A172 (cell line): ENCODE measurements around the gene DPP4. TPM values are rescaled to one million over a fixed set of nuclear protein-coding genes. Genes with fewer than 3 reads are reported as not detected.

Source experiments
- DNase-seq: peaks from one replicate; pipeline ENCODE4 v3.0.0-alpha.2; 2015; ENCODE audit warnings: low spot score
- total RNA-seq: library from RNA; depleted of rRNA; stranded (reverse); fragments of >200 nt; shearing (Covaris generic); gene quantifications from 2 replicates; pipeline ENCODE4 v1.2.3, GENCODE V29; 2014

Gene DPP4
- total RNA-seq, 1 experiment from 2014 or later: 0.03 TPM

DNA sequence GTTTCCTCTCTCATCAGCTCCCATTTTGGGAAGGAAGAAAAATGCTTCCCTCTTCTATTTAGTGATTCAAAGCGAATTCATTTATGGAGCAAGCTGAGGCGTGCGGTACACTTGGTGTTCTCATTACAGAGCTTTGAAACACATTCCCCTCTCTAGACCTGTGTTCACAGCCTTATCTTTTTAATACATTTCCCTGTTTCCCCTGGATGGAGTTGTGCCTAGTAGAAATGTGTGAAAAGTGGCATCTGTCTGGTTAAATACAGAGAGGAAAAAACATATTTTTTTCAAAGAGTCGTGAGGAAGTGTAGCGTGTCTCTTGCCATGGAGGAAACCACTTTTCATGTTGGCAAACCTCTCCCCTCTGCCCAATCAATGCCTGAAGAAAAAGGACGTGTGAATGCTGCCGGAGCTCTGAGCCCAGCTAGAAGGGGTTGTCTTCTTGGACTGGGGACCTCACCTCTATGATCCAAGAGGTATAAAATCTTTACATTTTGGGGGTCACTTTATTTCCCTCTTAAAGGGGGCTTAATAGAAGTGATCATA lies 52.4 kb downstream of the DPP4 start:
- no peak for DNase-seq

DNA sequence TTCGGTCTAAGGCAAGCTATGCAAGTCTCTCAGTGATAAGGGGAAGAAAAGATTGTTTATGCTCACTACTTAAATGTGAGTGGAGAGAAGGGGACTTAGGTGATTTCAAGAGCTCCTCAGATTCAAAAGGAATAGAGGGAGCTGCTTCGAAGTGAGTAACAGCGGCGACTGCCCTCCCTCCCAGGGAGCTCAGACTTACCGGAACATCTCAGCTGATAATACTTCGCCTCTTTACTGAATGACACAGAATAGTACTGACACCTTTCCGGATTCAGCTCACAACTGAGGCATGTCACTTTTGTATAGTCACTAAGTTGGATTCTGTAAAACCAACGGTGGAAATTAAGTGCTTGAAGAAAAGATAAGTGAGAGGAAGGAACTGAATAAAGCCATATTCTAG lies 55.5 kb downstream of the DPP4 start:
- DNase-seq: no peak

DNA sequence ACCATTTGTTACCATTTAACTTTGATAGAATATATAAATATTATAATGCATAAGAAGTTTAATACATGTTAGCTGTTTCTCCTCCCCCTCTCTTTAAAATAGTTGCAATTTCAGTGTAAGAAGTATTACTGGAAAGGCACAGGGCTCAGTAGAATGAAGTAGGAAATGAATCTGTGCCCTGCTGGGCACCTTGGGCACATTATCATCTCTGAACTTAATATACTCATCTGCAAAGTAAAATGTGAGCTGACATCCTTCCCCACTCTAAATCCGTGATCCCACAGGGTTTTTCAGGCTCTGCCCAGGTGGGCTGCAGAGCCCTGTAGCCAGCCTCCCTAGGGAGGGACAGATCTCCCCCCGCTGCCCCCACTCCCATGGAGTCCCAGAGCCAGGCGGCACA lies 56.8 kb downstream of the DPP4 start:
- no peak for DNase-seq

DNA sequence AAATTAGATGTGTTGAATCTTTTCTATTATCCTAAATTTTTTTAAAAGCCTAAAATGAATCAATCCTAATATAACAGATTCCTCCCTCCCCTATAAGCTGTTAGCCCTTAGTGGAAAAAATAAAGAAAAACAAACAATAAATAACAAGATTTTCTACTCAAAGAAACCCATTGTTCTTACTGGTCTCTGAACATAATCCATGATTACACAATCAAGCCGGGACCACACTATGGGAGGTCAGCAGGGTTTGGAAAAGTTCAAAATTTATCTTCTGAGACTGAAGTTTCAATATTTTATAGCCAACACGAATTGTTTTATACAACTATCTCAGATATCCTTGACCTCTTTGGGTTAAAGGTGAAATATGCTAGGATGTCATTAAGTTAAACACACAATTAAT lies 57.9 kb downstream of the DPP4 start:
- DNase-seq: no peak

DNA sequence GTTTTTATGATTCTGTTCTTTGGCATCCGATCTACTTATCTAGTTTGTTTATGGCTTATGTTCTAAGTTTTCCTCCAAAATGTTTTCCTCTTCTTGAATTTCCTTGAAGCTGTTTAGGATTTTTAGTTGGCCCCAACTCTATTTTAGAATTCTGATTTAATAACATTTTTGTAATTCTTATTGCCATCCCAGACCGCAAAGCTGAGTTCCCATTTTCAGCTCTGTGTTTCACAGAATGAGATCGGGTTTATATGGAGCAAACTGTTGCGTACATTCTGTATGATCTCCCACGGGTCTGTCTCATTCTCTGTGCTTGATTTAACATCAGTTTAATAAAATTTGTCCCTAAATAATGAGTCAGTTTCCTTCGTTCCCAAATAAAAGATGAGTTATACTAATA lies 59.3 kb downstream of the DPP4 start:
- DNase-seq: no peak

DNA sequence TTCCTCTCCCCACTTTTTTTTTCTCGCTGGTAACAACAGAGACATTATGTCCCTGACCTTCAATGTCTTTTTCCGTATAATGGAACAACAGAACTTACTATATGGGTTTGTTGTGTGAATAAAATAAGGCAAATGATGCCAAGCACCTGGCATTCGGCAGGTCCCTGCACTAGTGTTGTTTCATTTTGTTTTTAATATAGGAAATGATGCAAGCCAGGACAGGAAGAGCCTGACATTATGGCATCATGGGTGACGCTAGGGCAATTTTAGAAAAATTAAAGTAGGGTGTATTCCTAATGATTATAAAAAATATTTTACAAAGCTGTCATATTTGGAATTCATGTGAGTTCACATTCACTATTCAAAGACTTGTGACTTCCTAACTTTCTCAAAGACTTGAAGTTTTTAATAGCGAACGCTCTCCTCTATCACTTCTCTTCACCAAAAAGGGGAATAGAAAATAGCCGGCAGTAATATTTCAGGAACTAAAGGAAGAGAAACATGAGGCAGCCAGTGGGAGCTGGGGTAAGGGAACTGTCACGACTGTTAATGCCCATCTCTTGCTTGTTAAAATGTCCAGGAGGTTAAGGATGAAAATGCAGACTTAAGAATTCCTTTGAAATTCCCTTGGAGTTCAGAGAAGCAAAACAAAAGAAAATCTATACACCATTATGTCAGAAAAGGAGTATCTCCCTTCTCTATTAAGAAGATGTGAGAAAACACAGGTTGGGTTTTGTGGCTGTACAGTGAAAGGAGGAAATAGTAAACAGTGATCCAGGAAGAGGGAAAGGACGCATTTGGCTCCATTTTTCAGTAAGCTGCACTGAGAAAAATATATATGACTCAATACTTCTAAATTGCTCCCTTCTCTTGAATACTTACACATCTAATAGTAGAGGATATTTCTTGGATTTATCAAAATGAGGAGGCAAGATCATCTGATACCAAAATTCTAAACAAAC lies 60.2 kb downstream of the DPP4 start:
- no peak for DNase-seq

DNA sequence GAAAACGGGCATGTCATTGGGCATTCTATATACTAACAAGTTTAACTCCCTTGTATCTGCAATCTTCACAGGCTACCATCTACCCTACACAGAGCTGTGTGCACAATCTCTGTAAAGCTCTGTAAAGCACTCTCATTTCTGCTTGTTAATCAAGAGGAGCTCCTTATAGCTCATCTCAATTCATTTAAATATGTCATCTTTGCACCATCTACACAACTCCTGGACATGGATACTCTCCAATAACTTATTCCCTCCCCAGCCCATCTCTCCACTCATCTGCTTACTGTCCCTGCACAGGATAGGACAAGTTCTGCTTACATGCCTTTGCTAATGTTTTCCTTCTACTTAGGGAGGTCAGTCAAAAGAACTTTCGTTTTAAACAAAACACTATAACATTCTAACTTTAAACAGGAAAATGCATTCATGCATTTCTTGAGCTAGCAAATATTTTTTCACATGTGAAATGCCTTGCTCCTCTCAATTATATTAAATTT lies 61.4 kb downstream of the DPP4 start:
- no peak for DNase-seq

DNA sequence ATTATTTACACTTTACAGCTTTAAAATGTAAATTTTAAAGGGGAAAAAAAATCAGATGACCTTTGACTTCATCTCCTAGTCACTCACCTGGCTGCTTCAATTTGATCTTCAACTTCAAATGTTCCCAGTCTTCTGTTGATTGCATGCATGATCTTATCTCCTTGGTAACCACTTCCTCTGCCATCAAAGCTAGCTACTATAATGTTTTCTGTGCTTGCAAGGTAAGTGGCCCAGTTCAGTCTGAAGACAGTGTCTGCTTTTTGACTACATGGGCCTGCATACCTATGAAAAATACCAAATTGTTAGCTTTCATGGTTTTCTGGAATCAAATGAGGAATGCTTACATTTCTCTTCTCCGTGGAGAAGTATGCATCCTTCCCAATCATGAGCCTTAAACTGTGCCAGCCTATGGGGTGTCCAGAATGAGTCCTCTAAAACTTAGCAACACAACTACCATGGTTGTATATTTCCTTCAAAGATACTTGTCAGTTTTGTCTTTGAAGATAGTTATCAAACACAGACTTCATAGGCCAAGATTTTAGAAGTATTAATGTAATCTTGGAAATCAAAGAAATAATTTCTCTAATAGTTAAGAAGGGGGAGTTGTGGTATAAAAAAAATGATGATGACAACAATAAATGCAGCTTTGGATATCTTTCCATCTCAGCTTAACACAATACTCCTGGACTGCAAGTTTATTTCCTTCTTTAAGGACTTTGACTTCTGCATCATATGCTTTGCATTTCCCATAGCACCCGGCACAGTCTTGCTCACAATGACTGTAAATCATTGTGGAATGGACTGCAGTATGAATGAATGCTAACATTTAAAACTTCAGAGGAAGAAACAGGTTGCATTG lies 62.1 kb downstream of the DPP4 start:
- no peak for DNase-seq

DNA sequence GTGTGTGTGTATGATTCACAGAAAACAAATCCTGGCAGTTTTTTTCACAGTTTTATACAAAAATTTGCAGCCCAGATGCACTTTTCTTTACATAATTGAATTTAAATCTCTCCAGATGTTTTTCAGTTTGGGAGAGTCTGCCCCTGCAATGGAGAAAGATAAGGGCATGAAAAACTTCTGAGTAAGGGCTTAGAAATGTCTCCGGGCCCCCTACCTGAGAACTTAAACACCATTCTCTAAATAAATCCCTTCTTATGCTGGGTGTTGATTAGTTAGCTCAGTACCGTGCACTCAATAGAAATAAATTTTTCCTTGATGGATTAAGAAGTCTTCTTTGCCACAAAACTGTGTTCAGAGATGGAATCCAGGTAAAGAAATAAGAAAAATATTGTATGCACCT lies 64.5 kb downstream of the DPP4 start:
- no peak for DNase-seq

DNA sequence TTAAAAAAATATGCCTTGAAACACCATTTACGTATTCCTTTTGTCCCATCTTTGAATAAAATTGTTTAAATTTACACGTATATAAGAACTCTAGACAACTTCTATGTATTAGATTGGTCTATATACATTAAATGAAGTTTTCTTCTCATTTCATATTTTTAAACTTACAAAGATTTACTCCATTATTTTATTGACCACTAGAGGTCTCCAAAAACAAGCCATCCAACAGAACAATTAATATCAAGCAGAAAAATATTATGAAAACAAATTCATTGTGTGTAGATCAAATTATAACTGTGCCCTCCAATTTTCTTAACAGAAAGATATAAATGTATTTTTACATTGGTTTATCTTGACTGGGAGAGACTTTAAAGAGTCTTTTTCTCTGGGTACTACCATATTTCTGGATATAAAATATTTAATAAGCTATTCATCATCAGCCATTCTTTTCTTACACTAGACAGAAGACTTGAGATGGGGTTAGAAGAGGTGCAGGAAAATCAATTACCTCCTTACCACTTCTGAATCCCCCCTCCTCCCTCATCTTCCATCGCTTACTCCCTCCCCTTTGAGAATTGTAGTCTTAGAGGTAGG lies 66.5 kb downstream of the DPP4 start:
- DNase-seq: peak; percentile 18

DNA sequence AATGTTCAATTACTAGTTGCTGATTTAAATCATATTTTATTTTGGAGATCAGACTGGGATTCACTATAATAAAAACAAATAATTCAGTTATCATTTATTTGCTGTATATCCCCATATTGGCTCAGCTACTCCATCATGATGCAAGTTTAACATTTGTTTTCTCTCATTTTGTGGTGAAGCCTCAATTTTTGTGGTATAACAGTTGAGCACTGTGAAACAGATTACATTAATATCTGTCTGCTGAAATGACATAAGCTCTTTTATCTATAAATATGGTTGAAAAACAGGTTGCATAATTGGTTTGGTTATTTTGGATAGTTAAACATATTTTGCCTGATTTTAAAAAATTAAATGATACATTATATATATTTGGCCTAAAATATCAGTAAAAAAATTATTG lies 67.7 kb downstream of the DPP4 start:
- no peak for DNase-seq

DNA sequence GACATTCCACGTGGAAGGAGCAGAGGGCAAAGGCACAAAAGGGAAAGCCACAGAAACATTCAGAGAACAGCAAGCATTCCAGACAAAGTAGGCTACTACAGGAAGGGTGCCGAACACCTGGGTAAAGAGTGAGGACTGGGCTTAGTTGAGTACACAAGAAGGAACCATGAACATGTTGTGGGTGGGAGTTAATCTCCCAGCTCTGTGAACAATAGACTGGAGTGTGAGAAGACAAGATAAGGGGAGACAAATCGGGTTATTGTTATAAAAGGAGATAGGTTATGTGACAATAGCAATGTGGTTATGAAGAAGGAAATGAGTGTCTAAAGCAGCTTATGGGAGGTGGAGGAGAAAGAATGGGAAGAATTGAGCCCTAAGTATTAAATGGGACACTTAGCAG lies 70.0 kb downstream of the DPP4 start:
- DNase-seq: no peak

DNA sequence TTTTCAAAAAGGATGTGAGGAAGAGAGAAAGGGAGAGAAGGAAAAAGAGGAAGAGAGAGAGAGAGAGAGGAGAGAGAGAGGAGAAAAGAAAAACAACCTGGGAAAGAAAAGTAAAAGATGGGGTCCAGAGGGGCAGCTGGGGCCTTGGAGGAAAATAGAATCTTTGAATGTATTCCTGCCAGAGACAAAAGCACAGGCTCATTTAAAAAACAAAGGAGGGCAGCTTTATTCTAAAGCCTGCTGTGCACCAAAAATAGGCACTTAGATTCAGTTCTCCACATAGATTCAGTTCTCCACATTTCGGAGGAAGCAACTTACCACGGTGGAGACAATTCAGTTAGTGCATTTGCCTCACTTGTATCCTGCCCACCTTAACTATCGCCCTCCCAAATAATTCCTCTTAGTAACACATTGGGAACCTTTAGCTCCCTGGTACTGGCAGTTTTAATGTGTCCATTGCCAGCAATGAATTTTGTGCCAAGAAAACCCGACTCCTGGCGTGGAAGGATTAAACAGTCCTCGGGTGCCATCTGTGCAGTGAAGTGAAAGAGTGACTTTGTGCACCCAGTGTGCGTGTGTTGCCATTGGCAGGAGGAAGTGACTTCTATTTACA lies 71.3 kb downstream of the DPP4 start:
- no peak for DNase-seq

DNA sequence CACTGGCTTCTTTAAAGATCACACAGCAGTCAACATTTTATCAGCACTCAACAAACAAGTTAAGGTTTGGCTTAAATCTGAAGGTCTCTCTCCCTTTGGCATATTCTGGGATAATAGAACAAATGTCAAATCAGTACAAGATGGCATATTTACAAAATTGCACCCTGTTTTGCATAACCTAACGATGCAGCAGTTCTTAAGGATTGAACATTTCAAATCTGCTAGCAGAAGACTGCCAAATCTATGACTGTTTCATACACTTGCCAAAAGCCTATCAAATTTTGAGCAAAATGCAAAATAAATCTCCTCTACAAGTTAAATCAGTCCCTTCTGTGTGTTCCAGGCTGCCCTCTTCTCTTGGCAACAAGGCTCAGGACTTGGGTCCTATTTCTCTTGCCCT lies 73.6 kb downstream of the DPP4 start:
- no peak for DNase-seq

DNA sequence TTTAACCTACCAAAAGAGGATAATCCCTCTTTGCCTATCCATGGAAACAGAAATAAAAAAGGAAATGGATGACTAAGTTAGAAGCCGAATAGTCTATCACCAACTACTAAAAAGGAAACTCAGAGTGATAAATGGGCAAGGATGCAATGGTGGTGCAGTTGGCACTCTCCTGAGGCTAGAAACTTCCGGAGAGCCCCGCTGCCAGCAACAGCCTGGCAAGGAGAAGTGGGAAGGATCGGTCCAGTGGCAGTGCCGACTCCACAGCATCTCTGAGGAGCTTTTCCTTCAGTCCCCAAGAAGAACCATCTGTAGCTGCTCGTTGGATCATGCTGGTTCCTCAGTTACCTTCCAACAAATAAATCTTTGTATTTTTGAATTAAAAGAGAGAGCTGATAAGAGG lies 74.7 kb downstream of the DPP4 start:
- DNase-seq: peak; percentile 23

DNA sequence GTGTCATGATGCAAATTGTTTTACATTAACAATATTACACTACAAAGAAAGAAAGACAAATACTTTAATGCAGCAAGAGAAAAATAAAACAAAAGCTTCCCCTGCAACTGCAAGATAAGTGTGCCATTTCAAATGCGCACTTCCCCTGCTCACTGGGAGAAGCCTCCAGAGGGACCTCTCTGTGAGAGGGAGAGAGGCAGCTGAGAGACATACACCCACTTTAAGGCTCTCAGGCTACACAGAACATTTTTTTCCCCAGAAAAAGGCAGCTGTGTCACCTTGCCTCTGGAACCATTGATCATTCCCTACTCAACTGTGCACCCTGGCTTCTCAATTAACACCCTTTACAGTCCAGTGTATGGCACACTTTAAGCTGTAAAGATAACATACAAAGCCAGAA lies 75.2 kb downstream of the DPP4 start:
- no peak for DNase-seq

DNA sequence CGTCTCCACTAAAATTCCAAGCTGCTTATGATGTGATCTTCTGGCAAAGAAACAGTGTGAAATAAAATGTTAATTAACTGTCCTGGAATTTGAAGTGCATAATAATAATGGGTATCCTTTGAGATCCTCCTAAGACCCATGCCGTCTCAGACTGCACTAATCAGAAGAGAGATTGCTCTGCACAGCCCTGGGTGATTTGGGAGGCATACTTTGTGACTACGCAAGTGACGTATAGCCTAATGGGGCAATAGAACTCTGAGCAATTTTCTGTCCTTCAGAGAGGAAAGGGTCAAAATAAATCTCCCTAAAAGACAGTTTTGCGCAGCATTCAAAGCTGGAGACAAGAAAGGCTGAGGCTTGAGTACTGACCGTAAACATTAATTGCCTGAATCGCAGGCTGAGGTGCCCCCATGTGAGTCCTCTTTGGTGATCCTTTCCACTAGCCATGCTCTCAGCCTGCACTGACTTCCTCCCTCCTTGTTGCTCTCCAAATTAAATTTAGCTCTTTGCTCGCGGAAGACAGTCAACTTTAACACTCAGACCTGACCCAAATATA lies 76.0 kb downstream of the DPP4 start:
- no peak for DNase-seq

DNA sequence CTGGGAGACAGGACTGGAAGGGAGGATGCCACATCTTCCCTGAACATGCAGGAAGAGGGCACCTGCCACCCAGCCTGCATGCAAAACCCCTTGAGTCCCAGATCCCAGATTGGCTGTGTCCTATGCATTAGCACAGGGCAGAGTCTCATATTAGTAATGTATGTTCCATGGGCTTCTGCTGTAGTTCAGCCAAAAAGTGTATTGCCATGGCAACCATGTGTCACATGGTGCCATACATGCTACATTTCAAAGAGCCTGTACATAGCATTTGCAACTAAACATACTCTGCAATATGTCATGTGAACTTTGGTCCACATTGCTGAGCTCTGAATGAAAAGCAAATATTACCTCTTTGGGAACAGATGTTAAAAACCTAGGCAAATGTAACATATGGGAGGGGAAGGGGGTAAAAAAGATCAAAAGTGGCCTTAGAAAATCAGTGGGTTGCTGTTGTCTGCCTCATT lies 78.4 kb downstream of the DPP4 start:
- DNase-seq: no peak

DNA sequence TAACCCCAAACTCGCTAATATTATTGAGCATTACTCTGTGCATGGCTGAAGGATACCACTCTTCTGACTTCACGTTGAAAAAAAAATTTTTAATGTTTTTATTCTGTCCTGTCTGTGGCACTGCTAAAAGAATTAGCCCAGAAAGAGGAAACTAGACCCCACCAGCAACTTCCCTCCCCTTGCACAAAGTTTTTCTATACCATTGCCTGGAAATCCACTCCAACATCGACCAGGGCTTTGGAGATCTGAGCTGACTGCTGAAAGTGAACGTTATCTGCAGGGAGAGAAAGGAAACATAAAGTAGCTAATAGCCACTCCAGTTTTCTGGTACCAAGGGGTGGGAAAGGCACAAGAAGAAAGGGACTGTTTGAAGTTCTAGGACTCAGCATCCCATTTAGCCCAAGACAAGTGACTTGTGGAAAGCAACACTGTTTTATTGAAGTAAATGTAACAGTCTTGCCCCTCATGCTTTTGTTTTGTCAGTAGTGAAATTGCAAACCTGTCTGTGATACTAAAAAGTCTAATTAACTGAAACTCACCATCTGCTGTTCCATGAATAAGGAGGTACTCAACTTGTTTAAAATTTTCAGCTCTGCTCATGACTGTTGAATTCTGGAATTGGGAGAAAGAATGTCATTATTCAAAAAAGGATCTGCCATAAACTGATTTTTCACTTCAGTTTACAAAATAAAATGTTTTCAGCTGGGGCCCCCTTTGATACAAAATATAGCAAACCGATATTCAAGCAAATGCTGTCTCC lies 79.1 kb downstream of the DPP4 start:
- DNase-seq: no peak

DNA sequence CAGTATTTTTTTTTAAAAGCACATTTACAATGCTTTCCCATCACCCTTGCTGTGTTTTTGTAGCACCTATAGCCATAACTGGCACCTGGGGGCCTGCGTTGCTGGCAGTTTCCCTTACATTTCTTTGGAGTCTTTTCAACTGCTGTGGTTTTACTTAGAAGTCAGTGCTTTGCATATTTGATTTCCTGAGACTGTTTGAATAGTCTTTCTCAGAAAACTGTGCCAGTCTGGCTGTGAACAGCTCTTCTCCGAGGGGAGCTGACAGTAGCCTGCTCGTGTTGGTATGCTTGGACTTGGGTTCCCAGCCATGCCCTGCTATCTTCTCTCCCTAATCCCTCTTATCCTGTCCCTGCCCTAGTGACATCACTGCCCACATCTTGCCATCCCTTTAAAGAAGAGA lies 81.5 kb downstream of the DPP4 start:
- DNase-seq: peak; percentile 62
